Nephron progenitor cell (in vitro differentiated cells): ENCODE data around the gene IFNGR1.

Experiments used
- DNase-seq: peaks from one replicate; pipeline ENCODE4 v3.0.0; 2021
- H3K27ac Mint-ChIP-seq: 2 replicates; pipeline ENCODE4 v1.8.0; 2021; ENCODE audit warnings: mild to moderate bottlenecking, moderate library complexity, mixed read lengths
- H3K27me3 Mint-ChIP-seq: 2 replicates; pipeline ENCODE4 v1.8.0; 2021; ENCODE audit warnings: mild to moderate bottlenecking, low read depth, mixed read lengths; ENCODE audit not compliant: poor library complexity
- H3K36me3 Mint-ChIP-seq: 2 replicates; pipeline ENCODE4 v1.8.0; 2021; ENCODE audit warnings: low read depth, mixed read lengths
- H3K4me1 Mint-ChIP-seq: 2 replicates; pipeline ENCODE4 v1.8.0; 2021; ENCODE audit warnings: mixed read lengths
- H3K4me3 Mint-ChIP-seq: 2 replicates; pipeline ENCODE4 v1.8.0; 2021; ENCODE audit warnings: mild to moderate bottlenecking, moderate library complexity, mixed read lengths
- H3K9me3 Mint-ChIP-seq: 2 replicates; pipeline ENCODE4 v1.8.0; 2021; ENCODE audit warnings: mild to moderate bottlenecking, moderate library complexity, mixed read lengths
- TF ChIP-seq, protein P1 (sequence below): fragments of 200-600 bp; sonication (generic); IDR thresholded peaks from 2 replicates; pipeline ENCODE4 v1.5.0; 2021; ENCODE audit warnings: antibody characterized with exemption

IFNGR1 gene

GRCh38 chr6:137261761-137262160, 42.6 kb upstream of the IFNGR1 start:
- Mint-ChIP-seq H3K27me3 (peaks cover 7% of the 10 kb centered on the region), H3K4me3 (no peak overlapping the region), H3K36me3 (no peaks in the 10 kb centered on the region), H3K4me1 (no peaks in the 10 kb centered on the region), H3K9me3 (peaks cover 7% of the 10 kb centered on the region), H3K27ac (no peak overlapping the region)
- TF ChIP-seq, protein P1, sequence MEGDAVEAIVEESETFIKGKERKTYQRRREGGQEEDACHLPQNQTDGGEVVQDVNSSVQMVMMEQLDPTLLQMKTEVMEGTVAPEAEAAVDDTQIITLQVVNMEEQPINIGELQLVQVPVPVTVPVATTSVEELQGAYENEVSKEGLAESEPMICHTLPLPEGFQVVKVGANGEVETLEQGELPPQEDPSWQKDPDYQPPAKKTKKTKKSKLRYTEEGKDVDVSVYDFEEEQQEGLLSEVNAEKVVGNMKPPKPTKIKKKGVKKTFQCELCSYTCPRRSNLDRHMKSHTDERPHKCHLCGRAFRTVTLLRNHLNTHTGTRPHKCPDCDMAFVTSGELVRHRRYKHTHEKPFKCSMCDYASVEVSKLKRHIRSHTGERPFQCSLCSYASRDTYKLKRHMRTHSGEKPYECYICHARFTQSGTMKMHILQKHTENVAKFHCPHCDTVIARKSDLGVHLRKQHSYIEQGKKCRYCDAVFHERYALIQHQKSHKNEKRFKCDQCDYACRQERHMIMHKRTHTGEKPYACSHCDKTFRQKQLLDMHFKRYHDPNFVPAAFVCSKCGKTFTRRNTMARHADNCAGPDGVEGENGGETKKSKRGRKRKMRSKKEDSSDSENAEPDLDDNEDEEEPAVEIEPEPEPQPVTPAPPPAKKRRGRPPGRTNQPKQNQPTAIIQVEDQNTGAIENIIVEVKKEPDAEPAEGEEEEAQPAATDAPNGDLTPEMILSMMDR, result no peak
- DNase-seq, result no peak

GRCh38 chr6:137261361-137261760, 42.2 kb upstream of the IFNGR1 start:
- H3K27me3 Mint-ChIP-seq, result peaks cover 3% of the 10 kb centered on the region
- no peaks in the 10 kb centered on the region for H3K4me1 Mint-ChIP-seq
- H3K4me3 Mint-ChIP-seq, result no peak overlapping the region
- H3K27ac Mint-ChIP-seq, result no peak overlapping the region
- peaks cover 9% of the 10 kb centered on the region for H3K9me3 Mint-ChIP-seq
- no peaks in the 10 kb centered on the region for H3K36me3 Mint-ChIP-seq
- TF ChIP-seq, protein P1, result no peak
- no peak for DNase-seq

DNA sequence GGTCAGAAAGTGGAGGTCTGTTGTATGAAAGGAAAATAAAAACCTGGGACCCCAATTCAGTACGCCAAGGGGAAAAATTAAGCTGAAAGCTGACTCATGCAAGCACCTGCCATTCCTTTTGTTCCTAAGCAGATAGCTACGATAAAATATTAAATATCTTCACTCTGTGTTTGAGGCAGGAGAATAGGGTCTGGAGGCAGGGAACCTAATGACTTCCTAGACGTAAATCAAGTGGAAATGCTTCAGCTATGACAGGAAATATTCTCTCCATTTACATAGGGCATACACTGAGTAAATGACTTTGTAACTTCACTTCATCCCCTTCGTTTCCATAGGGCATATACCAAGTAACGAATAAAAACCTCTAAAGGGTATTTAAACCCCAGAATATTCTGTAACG, 41.0 kb upstream of the IFNGR1 start:
- no peak overlapping the region for H3K27ac Mint-ChIP-seq
- no peak overlapping the region for H3K4me3 Mint-ChIP-seq
- TF ChIP-seq, protein P1, result no peak
- no peaks in the 10 kb centered on the region for H3K36me3 Mint-ChIP-seq
- no peaks in the 10 kb centered on the region for H3K27me3 Mint-ChIP-seq
- peaks cover 20% of the 10 kb centered on the region for H3K9me3 Mint-ChIP-seq
- no peaks in the 10 kb centered on the region for H3K4me1 Mint-ChIP-seq
- DNase-seq, result no peak

- TF ChIP-seq, protein P1, result no peak
- no peak for DNase-seq
- H3K36me3 Mint-ChIP-seq, result peaks cover 5% of the 10 kb centered on the region
- no peaks in the 10 kb centered on the region for H3K4me1 Mint-ChIP-seq
- H3K9me3 Mint-ChIP-seq, result peaks cover 29% of the 10 kb centered on the region
- H3K4me3 Mint-ChIP-seq, result no peak overlapping the region
- H3K27me3 Mint-ChIP-seq, result peaks cover 4% of the 10 kb centered on the region
- no peak overlapping the region for H3K27ac Mint-ChIP-seq
Observed at GRCh38 chr6:137259349-137259748, 40.2 kb upstream of the IFNGR1 start.

DNA sequence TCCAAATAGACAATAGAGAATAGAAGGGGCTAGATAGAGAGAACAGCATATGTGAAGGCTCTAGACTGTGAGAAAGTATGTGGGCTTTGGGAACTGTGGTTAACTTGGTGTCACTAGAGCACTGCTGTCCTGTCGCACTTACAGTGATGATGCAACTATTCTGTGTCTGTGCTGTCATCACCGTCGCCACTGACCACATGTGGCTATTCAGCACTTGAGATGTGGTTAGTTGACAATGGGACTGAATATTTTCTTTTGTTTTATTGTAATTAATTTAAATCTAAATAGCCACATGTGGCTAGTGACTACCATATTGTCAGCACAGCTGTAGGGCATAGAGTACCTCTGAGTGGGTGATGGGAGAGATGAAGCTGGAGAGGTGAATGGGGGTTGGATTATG, 39.0 kb upstream of the IFNGR1 start:
- H3K27me3 Mint-ChIP-seq, result peaks cover 5% of the 10 kb centered on the region
- no peak for DNase-seq
- H3K36me3 Mint-ChIP-seq, result peaks cover 5% of the 10 kb centered on the region
- H3K27ac Mint-ChIP-seq, result no peak overlapping the region
- no peaks in the 10 kb centered on the region for H3K4me1 Mint-ChIP-seq
- TF ChIP-seq, protein P1, result no peak
- no peak overlapping the region for H3K4me3 Mint-ChIP-seq
- H3K9me3 Mint-ChIP-seq, result peaks cover 39% of the 10 kb centered on the region

DNA sequence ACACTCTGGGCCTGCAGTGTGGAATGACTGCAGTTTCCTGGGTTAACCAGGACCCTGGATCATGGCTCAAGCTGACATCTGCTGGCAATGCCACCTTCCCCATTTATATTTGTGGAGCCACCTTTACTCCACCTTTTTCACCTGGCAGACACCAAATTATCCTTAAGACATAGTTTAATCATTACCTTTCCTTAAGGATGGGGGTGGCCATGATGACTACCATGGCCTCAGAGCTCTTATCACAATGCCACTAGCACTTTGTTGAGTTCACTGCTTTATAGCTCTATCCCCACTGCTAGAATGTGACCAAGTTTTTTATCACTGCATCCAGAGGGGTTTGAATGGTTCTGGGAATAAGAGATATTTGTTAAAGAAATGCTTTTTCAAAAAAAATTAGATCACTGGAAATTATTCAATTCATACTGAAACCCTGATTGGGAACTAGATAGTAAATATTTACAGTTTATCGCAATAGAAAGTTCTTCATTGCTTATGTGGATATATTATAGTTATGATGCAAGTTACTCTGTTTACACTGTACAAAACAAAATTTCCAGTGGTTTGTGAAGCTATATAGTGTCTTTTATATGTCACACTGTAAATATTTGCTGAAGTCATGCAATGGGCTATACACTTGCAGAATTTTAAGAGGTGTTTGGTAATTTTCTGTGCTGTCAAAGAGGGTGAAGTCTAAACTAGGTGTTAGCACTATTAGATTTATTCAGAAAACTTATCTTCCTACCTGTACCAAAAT, 37.3 kb upstream of the IFNGR1 start:
- Mint-ChIP-seq H3K36me3 (peaks cover 5% of the 10 kb centered on the region), H3K4me1 (no peaks in the 10 kb centered on the region), H3K9me3 (peaks cover 50% of the 10 kb centered on the region), H3K4me3 (no peak overlapping the region), H3K27ac (no peak overlapping the region), H3K27me3 (peaks cover 5% of the 10 kb centered on the region)
- TF ChIP-seq, protein P1, result no peak
- DNase-seq, result no peak
